NCI-H774 (cell line): ENCODE measurements around the gene WHRN.

Experiments used
- DNase-seq: peaks from one replicate; lab custom pipeline; 2025; lab: John Stamatoyannopoulos, UW

The WHRN gene

GRCh38 chr9:114513055-114513958, 8.0 kb upstream of the WHRN start:
- DNase-seq: no peak

DNA sequence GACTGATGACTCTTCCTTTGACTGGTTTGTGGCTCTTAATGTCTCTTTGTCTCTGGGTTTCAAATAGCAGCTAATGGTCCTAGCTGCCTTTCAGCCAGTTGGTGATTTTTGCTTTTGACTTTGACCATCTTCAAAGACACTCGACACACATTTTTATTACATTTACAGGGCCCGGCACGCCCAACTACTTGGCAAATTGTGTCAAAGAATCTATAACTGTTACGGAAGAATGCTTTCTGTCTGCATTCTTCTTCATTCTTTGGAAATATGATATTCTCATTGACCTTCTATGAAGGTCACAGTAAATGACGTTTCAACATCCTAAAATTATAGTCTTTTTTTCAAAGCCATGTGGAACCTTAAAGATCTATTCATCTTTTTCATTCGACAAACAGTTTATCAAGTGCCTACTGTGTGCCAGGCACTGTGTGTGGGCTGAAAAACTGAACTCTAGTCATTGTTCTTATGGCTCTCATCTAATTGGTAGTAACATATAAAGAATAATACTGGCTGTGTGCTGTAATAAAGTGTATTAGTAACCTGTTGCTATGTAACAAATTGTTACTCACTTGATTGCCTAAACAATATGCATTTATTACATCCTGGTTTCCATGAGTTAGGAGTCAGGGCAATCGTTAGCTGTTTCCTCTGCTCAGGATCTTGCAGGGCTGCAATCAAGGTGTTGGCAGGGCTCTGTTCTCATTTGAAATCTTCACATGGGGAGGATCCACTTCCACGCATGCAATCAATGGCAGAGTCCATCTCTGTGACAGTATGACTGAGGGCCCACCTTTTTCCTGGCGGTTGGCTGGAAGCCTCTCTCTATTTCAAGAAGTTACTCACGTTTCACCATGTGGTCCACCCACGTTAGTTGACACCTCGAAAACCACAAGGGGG, 7.0 kb upstream of the WHRN start:
- no peak for DNase-seq

- no peak for DNase-seq
These were observed 2.5 kb upstream of the WHRN start for GRCh38 chr9:114507726-114508125.

GRCh38 chr9:114506082-114506390, 763 bp upstream of the WHRN start:
- DNase-seq: no peak

GRCh38 chr9:114504341-114505186, 709 bp downstream of the WHRN start:
- DNase-seq: no peak

GRCh38 chr9:114503522-114504340, 1.5 kb downstream of the WHRN start:
- no peak for DNase-seq

GRCh38 chr9:114503009-114503408, 2.3 kb downstream of the WHRN start:
- no peak for DNase-seq

DNA sequence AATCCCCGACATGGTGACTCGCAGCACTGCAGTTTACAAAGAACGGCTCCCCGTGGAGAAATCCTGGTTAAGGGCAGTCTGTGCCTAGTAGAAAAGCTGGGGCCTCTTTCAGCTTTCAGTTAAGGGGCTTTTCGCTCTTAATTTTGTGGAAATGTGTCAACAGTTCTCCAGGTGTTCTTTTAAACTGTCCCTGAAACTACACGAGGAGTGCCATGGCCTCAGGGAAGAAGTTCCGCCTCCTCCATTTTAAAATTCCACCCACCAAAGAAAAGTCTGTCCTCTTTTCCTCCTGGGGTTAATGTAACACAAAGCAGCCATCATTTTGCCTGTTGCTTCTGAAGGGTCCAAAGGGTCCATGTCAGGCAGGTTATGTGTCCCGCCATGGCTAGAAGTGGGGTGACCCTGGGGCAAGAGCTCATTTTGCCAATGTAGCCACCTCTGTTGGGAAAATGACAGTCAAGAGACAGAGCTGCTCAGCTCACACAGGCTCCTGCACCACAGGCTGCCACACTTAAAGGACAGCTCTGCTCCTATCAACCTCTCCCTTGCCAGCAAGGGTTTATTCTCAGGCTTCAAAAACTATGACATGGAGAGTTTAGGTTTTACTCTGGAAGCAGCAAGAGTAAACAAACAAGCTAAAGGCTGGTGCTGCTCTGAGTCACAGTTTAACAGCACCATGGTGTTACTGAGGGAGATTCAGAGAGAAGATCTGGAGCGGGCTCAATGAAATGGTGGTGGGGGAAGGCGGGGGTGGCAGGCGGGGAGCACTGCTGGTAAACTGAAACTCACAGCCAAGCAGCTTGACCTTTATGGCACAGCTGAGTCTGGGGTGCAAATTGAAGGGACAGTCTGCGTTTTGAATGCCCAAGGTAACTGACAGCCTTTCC, 3.2 kb downstream of the WHRN start:
- no peak for DNase-seq

DNA sequence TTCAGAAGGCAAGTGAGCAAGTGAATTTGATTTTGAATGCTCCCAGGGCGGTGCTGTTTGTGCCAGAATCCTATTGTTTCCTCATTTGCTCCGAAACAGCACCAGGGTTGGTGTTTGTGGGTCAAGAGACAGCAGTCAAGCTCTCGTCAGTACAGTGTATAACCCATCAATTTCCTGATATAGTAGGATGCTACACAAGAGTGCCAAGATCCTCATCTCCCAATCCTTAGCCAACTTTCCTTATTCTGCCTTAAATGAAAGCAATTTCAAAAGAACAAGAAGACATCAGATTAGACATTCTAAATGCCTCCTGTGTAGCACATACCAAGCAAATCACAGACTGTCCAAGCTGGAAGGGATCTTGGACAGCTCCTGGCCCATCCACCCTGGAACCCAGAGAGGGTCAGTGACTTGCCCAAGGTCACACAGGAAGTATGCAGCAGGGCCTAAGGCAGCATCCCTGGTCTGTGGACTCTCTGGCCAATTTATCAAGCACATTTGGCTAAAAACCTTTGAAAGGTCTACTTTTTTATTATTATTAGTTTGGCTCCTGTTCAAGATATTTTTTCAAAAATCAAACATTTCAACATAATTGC, 4.5 kb downstream of the WHRN start:
- no peak for DNase-seq

GRCh38 chr9:114499941-114500696, 5.2 kb downstream of the WHRN start:
- no peak for DNase-seq

GRCh38 chr9:114499528-114499927, 5.7 kb downstream of the WHRN start:
- no peak for DNase-seq

GRCh38 chr9:114497727-114498382, 7.4 kb downstream of the WHRN start:
- no peak for DNase-seq

- DNase-seq: no peak
These were observed 8.0 kb downstream of the WHRN start for GRCh38 chr9:114497236-114497635.

DNA sequence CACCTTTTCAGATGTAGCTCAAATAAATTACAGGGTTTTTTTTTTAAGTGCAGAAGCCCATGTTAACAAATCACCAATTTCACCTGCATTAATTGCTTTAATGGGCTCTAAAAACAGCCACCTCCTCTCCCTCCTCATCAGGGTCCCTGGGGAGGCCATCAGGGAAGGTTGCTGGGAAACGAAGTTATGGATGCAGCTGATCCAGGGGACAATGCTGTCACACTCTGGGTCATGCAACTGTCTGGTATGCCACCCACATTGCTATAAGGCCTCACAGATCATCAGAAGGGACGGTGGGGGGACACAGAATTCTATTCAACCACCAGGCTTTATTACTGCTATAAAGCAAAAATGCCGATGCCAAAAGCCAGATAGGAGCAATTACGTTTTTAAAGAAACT, 9.3 kb downstream of the WHRN start:
- DNase-seq: no peak

- no peak for DNase-seq
These were observed 10.3 kb downstream of the WHRN start for GRCh38 chr9:114494776-114495569.

DNA sequence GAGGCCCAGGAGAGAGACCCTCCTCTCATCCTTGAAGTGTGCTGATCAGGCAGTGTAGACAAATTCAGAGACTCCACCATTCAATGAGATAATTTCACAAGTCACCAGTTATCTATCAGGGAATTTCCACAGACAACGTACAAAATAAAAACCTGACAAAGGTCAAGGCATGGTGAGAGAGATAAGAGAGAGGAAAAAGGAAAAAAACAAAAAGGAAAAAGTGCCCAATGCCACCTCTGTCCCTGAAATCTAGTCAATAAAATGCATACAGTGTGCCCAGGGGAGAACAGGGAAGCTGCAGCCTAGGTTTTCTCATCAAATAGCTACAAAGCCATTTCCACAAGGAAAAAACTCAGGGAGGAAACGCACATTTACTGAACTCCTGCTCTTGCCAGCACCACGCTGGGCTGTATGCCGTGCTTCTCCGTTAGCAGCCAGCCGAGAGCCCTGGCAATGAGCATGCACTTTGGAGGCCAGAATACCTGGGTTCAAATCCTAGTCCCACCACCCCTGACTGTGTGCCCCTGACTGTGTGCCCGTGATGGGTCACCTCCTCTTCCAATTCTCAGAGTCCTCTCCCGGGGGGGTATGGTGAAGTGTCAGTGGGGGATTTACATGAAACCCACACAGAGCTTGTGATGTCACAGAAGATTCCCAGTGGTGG, 11.6 kb downstream of the WHRN start:
- no peak for DNase-seq

GRCh38 chr9:114492991-114493390, 12.3 kb downstream of the WHRN start:
- no peak for DNase-seq
